ENCODE measurements around the gene GNPTG. TPM values are rescaled to one million over a fixed set of nuclear protein-coding genes. Genes with fewer than 3 reads are reported as not detected.
A peak's percentile ranks its signal among the peaks of the same experiment; 100 is the strongest.

The GNPTG gene
- polyA plus RNA-seq, 1 of the 3 experiments (the other 2 are of a cell fraction): 113 TPM

DNA sequence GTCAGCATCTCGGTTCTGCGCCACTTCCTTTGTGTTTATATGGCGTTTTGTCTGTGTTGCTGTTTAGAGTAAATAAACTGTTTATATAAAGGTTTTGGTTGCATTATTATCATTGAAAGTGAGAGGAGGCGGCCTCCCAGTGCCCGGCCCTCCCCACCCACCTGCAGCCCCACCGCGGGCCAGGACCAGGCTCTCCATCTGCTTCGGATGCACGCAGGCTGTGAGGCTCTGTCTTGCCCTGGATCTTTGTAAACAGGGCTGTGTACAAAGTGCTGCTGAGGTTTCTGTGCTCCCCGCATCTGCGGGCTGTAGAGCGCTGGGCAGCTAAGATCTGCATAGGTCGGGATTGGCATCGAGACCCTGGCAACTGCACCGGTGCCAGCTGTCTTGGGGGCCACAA is 26.5 kb upstream of the GNPTG start:
- H3K4me1 ChIP-seq (ENCODE audit: control insufficient read depth in 1 of 2, insufficient read depth in 2 of 2, low read depth in 1 of 2, low read length in 1 of 2): no peaks in the 10 kb centered on the region

DNA sequence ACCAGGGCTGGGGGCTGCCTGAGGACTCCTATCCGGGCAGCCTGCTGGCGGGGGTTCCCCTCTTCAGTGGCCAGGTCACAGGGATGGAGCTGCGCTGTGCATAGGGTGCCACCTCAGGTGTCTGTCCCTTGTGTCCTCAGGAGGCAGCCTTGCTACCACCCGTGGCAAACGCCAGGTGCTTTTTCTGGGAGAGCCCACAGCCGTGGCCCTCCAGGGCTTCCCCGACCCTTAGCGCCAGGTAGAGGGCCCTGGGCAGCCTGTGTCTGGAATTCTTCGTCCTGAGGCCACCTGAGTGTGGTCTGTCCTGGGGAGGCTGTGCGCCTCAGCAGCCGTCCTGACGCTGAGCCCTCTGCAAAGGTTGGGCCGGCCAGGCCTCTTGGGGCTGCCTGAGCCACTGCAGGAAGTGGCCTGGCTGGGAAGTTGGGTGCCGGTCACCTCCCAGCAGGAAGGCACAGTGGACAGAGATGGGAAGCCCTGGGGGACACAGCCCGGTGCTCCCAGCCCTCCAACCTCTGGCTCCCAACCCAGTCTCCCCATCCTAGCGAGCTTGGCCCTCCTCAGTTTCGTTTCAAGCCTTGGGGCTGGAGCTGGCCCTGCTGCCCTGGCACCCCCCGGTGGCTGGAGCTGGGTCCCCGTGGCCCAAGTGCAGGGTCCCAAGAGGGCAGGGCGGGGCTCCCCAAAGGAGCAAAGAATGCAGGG is 25.9 kb upstream of the GNPTG start:
- H4K20me1 ChIP-seq (ENCODE audit: insufficient read depth): peaks cover 10% of the 10 kb centered on the region; the same call in 1 of the 2 replicates
- no peak overlapping the region for H2AFZ ChIP-seq (ENCODE audit: low read depth)
- POLR2A ChIA-PET: interaction anchor here (1.1 kb wide), 1 partner anchor 8 kb away, joined by 3 read pairs; no protein-coding TSS in a partner anchor
- no peaks in the 10 kb centered on the region for H3K79me2 ChIP-seq (ENCODE audit: insufficient read depth)
- DNase-seq: no peak
- peaks cover 0 to 27% of the 10 kb centered on the region in 2 experiments for H3K36me3 ChIP-seq (replicated peaks in 1 of 2; ENCODE audit: control insufficient read depth in 1 of 2, insufficient read depth in 2 of 2, low read length in 1 of 2)
- H3F3A ChIP-seq (replicated peaks; ENCODE audit: insufficient read depth): peaks cover 5% of the 10 kb centered on the region
- TF ChIP-seq POLR2AphosphoS5 (IDR thresholded peaks at IDR 0.05; ENCODE audit: low read depth, low read length) (0 out of 2 replicates have a peak, but pooled peaks have one; percentile 13), FOXJ3 (CRISPR knock-in tag; IDR thresholded peaks at IDR 0.05) (no peak)
- H3K9ac ChIP-seq: no peak overlapping the region
- no peaks in the 10 kb centered on the region for H3K27me3 ChIP-seq (ENCODE audit: insufficient read depth)
- no peak overlapping the region for H3K27ac ChIP-seq (ENCODE audit: low read depth in 2 of 2, low read length in 1 of 2)
- no peaks in the 10 kb centered on the region for H3K9me2 ChIP-seq
- H3K4me1 ChIP-seq (ENCODE audit: control insufficient read depth in 1 of 2, insufficient read depth in 2 of 2, low read depth in 1 of 2, low read length in 1 of 2): no peaks in the 10 kb centered on the region
- CTCF ChIA-PET: interaction anchor here (1.3 to 2.4 kb wide), 2 partner anchors 11 to 26 kb away, joined by 4 to 14 read pairs; no protein-coding TSS in a partner anchor
- H3K4me2 ChIP-seq: no peak overlapping the region
- no peaks in the 10 kb centered on the region for H3K9me3 ChIP-seq
- H3K4me3 ChIP-seq (ENCODE audit: low read depth in 2 of 2, low read length in 1 of 2): no peak overlapping the region
- 90% methylated on average over 2 of the region's 20 CpGs for WGBS (ENCODE audit: low lambda C conversion rate)

More for the DNA sequence above, 26.5 kb upstream of the GNPTG start:
- 96% methylated on average over 9 of the region's 15 CpGs for WGBS (ENCODE audit: low lambda C conversion rate)
- CTCF ChIA-PET: no interaction called here
- H3K27me3 ChIP-seq (ENCODE audit: insufficient read depth): no peaks in the 10 kb centered on the region
- TF ChIP-seq EZH2phosphoT487 (IDR thresholded peaks at IDR 0.05; ENCODE audit: borderline replicate concordance, low read depth) (no peak), FOXM1 (IDR thresholded peaks at IDR 0.05; ENCODE audit: low read depth) (no peak), TEAD4 (IDR thresholded peaks at IDR 0.05; ENCODE audit: borderline replicate concordance, insufficient read depth) (no peak), PBX3 (IDR thresholded peaks at IDR 0.05) (no peak), FOXJ3 (CRISPR knock-in tag; IDR thresholded peaks at IDR 0.05) (no peak), MXI1 (IDR thresholded peaks at IDR 0.05; ENCODE audit: low read depth, low read length) (no peak), CHD2 (IDR thresholded peaks at IDR 0.05; ENCODE audit: low read length, partially characterized antibody) (no peak), GABPA (IDR thresholded peaks at IDR 0.05; ENCODE audit: low read depth) (no peak), TCF12 (IDR thresholded peaks at IDR 0.05) (no peak), JUND (IDR thresholded peaks at IDR 0.05) (no peak), RAD21 (IDR thresholded peaks at IDR 0.05; ENCODE audit: low read length) (no peak), MAX (IDR thresholded peaks at IDR 0.05; ENCODE audit: low read depth) (no peak), NFIC (IDR thresholded peaks at IDR 0.05; ENCODE audit: borderline replicate concordance) (no peak), TAF1 (IDR thresholded peaks at IDR 0.05; ENCODE audit: borderline replicate concordance, low read depth, low read length) (no peak), RFX5 (IDR thresholded peaks at IDR 0.05; ENCODE audit: low read length) (no peak)
- H4K20me1 ChIP-seq (ENCODE audit: insufficient read depth): peaks cover 10% of the 10 kb centered on the region; the same call in 1 of the 2 replicates
- no peaks in the 10 kb centered on the region for H3K9me3 ChIP-seq
- no peaks in the 10 kb centered on the region for H3K9me2 ChIP-seq
- DNase-seq: no peak
- H3K36me3 ChIP-seq (replicated peaks in 1 of 2; ENCODE audit: control insufficient read depth in 1 of 2, insufficient read depth in 2 of 2, low read length in 1 of 2): peaks cover 0 to 33% of the 10 kb centered on the region in 2 experiments
- no peak overlapping the region for H3K27ac ChIP-seq (ENCODE audit: low read depth in 2 of 2, low read length in 1 of 2)
- H3K4me2 ChIP-seq: no peak overlapping the region
- peaks cover 5% of the 10 kb centered on the region for H3F3A ChIP-seq (replicated peaks; ENCODE audit: insufficient read depth)
- H3K9ac ChIP-seq: no peak overlapping the region
- POLR2A ChIA-PET: no interaction called here
- no peak overlapping the region for H3K4me3 ChIP-seq (ENCODE audit: low read depth in 2 of 2, low read length in 1 of 2)
- no peak overlapping the region for H2AFZ ChIP-seq (ENCODE audit: low read depth)
- no peaks in the 10 kb centered on the region for H3K79me2 ChIP-seq (ENCODE audit: insufficient read depth)
